ENCODE data around the gene FBXW11.

- no peak for TF ChIP-seq CTCF (IDR thresholded peaks at IDR 0.05; ENCODE audit: poor library complexity, severe bottlenecking)
- TF ChIP-seq POLR2AphosphoS5 (IDR thresholded peaks at IDR 0.05) = no peak
- no peak for TF ChIP-seq EZH2 (IDR thresholded peaks at IDR 0.05; ENCODE audit: borderline replicate concordance, insufficient read depth, low read length, poor library complexity, severe bottlenecking)
- TF ChIP-seq REST (IDR thresholded peaks at IDR 0.05; ENCODE audit: borderline replicate concordance) = no peak
- no peak for TF ChIP-seq EP300 (conservative IDR thresholded peaks at IDR 0.05; ENCODE audit: poor library complexity, severe bottlenecking)
- no peak for TF ChIP-seq RAD21 (conservative IDR thresholded peaks at IDR 0.05)
These were observed 50.7 kb downstream of the FBXW11 start for GRCh38 chr5:171955761-171956160.
